Body of pancreas (tissue), 4 donors: ENCODE results near the gene KIR3DL1.
"Not testable (repeated sequence)": the region's sequence is repeated elsewhere in the genome, so short reads cannot be mapped to it uniquely, and the experiment has no call there.

Experiments used
- POLR2A ChIP-seq, 3 donors: fragments of 450-650 bp; IDR thresholded peaks; one replicate each; pipeline ENCODE4 v1.6.1; 2016; ENCODE audit warnings: antibody characterized with exemption in 3 of 3, mild to moderate bottlenecking in 2 of 3
- TF ChIP-seq, protein P1 (sequence below), 7 experiments: fragments of 450-650 bp in 4 of 7; fragments of 200-600 bp in 3 of 7; sonication (generic) in 3 of 7; IDR thresholded peaks; one replicate each; pipeline ENCODE4 v1.5.1; 2016 to 2019; ENCODE audit warnings: antibody characterized with exemption in 7 of 7

DNA sequence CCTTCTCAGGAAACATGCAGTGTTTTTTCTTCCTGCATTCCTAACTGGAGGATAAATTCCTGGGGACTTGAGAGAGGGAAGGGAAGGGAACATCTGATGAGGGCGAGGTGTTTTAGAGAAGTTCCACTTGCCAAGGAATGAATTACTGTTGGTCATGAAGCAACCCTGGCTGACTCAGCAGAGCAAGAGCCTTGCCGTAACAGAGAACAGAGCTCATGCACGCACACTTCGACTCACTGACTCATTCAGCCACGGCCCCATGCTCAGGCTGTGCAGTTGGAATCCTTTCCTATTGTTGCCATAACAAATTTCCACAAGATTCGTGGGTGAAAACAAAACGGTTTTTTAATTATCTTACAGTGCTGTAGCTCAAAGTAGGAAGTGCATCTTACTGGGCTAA lies 9.1 kb downstream of the KIR3DL1 start:
- TF ChIP-seq, protein P1, sequence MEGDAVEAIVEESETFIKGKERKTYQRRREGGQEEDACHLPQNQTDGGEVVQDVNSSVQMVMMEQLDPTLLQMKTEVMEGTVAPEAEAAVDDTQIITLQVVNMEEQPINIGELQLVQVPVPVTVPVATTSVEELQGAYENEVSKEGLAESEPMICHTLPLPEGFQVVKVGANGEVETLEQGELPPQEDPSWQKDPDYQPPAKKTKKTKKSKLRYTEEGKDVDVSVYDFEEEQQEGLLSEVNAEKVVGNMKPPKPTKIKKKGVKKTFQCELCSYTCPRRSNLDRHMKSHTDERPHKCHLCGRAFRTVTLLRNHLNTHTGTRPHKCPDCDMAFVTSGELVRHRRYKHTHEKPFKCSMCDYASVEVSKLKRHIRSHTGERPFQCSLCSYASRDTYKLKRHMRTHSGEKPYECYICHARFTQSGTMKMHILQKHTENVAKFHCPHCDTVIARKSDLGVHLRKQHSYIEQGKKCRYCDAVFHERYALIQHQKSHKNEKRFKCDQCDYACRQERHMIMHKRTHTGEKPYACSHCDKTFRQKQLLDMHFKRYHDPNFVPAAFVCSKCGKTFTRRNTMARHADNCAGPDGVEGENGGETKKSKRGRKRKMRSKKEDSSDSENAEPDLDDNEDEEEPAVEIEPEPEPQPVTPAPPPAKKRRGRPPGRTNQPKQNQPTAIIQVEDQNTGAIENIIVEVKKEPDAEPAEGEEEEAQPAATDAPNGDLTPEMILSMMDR (IDR thresholded peaks at IDR 0.05): not testable (repeated sequence)
- not testable (repeated sequence) for TF ChIP-seq POLR2A (IDR thresholded peaks at IDR 0.05)
